ENCODE results near the gene MMP14. TPM values are rescaled to one million over a fixed set of nuclear protein-coding genes. Genes with fewer than 3 reads are reported as not detected.

Gene MMP14
- total and polyA plus RNA-seq, 2 of the 13 experiments (the other 11 are each of a cell fraction or from before 2014, with no cell fraction given): 5.2 to 9.8 TPM

DNA sequence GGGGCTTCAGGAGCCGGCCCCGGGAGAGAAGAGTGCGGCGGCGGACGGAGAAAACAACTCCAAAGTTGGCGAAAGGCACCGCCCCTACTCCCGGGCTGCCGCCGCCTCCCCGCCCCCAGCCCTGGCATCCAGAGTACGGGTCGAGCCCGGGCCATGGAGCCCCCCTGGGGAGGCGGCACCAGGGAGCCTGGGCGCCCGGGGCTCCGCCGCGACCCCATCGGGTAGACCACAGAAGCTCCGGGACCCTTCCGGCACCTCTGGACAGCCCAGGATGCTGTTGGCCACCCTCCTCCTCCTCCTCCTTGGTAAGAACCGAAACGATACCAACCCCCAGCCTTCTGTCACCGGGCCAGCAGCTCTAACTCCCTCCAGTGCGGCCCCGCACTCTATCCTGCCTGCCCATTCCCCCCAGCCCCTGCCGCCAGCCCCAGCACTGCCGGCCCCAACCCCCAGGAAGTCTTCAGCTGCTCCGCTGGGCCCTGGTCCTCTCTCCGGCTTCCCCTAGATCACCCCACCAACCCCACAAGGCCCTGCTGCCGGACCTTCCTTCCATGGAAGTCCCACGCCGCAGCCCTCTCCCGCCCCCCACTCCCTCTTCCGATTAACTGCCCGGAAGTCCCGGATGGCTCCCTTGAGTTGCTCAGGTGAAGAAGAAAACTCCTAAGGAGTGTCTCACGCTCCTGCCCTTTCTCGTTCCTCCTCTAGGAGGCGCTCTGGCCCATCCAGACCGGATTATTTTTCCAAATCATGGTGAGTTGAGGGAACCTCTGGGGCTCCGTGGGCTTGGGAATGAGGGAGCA lies 35.8 kb downstream of the MMP14 start (continued):
- TF ChIP-seq NR1H2 (CRISPR knock-in tag; IDR thresholded peaks at IDR 0.05; ENCODE audit: borderline replicate concordance, low read depth): peak; percentile 68; the same call in 1 of the 2 replicates
- no peak for TF ChIP-seq ZNF660 (CRISPR knock-in tag; IDR thresholded peaks at IDR 0.05; ENCODE audit: borderline replicate concordance, low read depth)
- no peak; the same call in none of the 2 replicates for TF ChIP-seq ZNF788 (CRISPR knock-in tag; IDR thresholded peaks at IDR 0.05; ENCODE audit: borderline replicate concordance)
- TF ChIP-seq, protein P1, sequence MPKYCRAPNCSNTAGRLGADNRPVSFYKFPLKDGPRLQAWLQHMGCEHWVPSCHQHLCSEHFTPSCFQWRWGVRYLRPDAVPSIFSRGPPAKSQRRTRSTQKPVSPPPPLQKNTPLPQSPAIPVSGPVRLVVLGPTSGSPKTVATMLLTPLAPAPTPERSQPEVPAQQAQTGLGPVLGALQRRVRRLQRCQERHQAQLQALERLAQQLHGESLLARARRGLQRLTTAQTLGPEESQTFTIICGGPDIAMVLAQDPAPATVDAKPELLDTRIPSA (CRISPR knock-in tag; IDR thresholded peaks at IDR 0.05; ENCODE audit: borderline replicate concordance): no peak
- TF ChIP-seq, protein P2, sequence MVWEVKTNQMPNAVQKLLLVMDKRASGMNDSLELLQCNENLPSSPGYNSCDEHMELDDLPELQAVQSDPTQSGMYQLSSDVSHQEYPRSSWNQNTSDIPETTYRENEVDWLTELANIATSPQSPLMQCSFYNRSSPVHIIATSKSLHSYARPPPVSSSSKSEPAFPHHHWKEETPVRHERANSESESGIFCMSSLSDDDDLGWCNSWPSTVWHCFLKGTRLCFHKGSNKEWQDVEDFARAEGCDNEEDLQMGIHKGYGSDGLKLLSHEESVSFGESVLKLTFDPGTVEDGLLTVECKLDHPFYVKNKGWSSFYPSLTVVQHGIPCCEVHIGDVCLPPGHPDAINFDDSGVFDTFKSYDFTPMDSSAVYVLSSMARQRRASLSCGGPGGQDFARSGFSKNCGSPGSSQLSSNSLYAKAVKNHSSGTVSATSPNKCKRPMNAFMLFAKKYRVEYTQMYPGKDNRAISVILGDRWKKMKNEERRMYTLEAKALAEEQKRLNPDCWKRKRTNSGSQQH (CRISPR knock-in tag; IDR thresholded peaks at IDR 0.05; ENCODE audit: low read depth): no peak
- TF ChIP-seq NKX3-1 (CRISPR knock-in tag; IDR thresholded peaks at IDR 0.05): 0 out of 2 replicates have a peak, but pooled peaks have one; percentile 40
- no peak for TF ChIP-seq ZKSCAN5 (CRISPR knock-in tag; IDR thresholded peaks at IDR 0.05)
- TF ChIP-seq, protein P3, sequence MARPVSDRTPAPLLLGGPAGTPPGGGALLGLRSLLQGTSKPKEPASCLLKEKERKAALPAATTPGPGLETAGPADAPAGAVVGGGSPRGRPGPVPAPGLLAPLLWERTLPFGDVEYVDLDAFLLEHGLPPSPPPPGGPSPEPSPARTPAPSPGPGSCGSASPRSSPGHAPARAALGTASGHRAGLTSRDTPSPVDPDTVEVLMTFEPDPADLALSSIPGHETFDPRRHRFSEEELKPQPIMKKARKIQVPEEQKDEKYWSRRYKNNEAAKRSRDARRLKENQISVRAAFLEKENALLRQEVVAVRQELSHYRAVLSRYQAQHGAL (CRISPR knock-in tag; IDR thresholded peaks at IDR 0.05; ENCODE audit: not compliant biosample characterization): no peak
- 0 out of 2 replicates have a peak, but pooled peaks have one; percentile 16 for TF ChIP-seq FOSL1 (CRISPR knock-in tag; IDR thresholded peaks at IDR 0.05; ENCODE audit: borderline replicate concordance)
- TF ChIP-seq SP4 (CRISPR knock-in tag; IDR thresholded peaks at IDR 0.05): no peak
- TF ChIP-seq ASH2L (IDR thresholded peaks at IDR 0.05; ENCODE audit: insufficient read length, low read depth, low read length): no peak
- TF ChIP-seq, protein P4, sequence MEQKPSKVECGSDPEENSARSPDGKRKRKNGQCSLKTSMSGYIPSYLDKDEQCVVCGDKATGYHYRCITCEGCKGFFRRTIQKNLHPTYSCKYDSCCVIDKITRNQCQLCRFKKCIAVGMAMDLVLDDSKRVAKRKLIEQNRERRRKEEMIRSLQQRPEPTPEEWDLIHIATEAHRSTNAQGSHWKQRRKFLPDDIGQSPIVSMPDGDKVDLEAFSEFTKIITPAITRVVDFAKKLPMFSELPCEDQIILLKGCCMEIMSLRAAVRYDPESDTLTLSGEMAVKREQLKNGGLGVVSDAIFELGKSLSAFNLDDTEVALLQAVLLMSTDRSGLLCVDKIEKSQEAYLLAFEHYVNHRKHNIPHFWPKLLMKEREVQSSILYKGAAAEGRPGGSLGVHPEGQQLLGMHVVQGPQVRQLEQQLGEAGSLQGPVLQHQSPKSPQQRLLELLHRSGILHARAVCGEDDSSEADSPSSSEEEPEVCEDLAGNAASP (CRISPR knock-in tag; IDR thresholded peaks at IDR 0.05; ENCODE audit: borderline replicate concordance): peak; percentile 64; the same call in 1 of the 2 replicates
- no peak; the same call in 1 of the 2 replicates for TF ChIP-seq ISX (CRISPR knock-in tag; conservative IDR thresholded peaks at IDR 0.05)
- TF ChIP-seq, protein P5, sequence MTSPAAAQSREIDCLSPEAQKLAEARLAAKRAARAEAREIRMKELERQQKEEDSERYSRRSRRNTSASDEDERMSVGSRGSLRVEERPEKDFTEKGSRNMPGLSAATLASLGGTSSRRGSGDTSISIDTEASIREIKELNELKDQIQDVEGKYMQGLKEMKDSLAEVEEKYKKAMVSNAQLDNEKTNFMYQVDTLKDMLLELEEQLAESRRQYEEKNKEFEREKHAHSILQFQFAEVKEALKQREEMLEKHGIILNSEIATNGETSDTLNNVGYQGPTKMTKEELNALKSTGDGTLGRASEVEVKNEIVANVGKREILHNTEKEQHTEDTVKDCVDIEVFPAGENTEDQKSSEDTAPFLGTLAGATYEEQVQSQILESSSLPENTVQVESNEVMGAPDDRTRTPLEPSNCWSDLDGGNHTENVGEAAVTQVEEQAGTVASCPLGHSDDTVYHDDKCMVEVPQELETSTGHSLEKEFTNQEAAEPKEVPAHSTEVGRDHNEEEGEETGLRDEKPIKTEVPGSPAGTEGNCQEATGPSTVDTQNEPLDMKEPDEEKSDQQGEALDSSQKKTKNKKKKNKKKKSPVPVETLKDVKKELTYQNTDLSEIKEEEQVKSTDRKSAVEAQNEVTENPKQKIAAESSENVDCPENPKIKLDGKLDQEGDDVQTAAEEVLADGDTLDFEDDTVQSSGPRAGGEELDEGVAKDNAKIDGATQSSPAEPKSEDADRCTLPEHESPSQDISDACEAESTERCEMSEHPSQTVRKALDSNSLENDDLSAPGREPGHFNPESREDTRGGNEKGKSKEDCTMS (CRISPR knock-in tag; conservative IDR thresholded peaks at IDR 0.05): 0 out of 2 replicates have a peak, but pooled peaks have one; percentile 79
- TF ChIP-seq ZNF605 (CRISPR knock-in tag; IDR thresholded peaks at IDR 0.05): no peak
- TF ChIP-seq ZNF33A (CRISPR knock-in tag; IDR thresholded peaks at IDR 0.05; ENCODE audit: borderline replicate concordance): no peak; the same call in 1 of the 2 replicates
- no peak for TF ChIP-seq ZFP1 (CRISPR knock-in tag; IDR thresholded peaks at IDR 0.05)
- no peak for TF ChIP-seq SKI (IDR thresholded peaks at IDR 0.05; ENCODE audit: partially characterized antibody)
- no peak for TF ChIP-seq ZSCAN25 (CRISPR knock-in tag; IDR thresholded peaks at IDR 0.05)
- no peak for TF ChIP-seq ETV6 (CRISPR knock-in tag; conservative IDR thresholded peaks at IDR 0.05)
- no peak for TF ChIP-seq ZNF484 (CRISPR knock-in tag; IDR thresholded peaks at IDR 0.05; ENCODE audit: borderline replicate concordance, low read depth)
- TF ChIP-seq HNRNPK (IDR thresholded peaks at IDR 0.05; ENCODE audit: low read depth, low read length, poor library complexity, severe bottlenecking): no peak
